Measurements from ENCODE around the gene CBL. TPM values are rescaled to one million over a fixed set of nuclear protein-coding genes. Genes with fewer than 3 reads are reported as not detected.

The CBL gene
- total and polyA plus RNA-seq, 2 experiments from 2014 or later: 31.6 to 67.6 TPM

GRCh38 chr11:119282495-119282894 lies 76.4 kb downstream of the CBL start:
- Histone ChIP-seq H3K9me2 (ENCODE audit: insufficient read depth) (no peaks in the 10 kb centered on the region), H3K27me3 (ENCODE audit: insufficient read depth) (no peaks in the 10 kb centered on the region), H3K79me2 (replicated peaks; ENCODE audit: insufficient read depth) (no peaks in the 10 kb centered on the region; the same call in none of the 2 replicates), H3K4me3 (no peak overlapping the region), H3K36me3 (ENCODE audit: insufficient read depth) (peaks cover 44% of the 10 kb centered on the region), H4K20me1 (replicated peaks; ENCODE audit: insufficient read depth) (peaks cover 11% of the 10 kb centered on the region), H3K4me2 (no peak overlapping the region), H3F3A (replicated peaks; ENCODE audit: low read depth) (0 out of 2 replicates have a peak, but pooled peaks cover 3% of the 10 kb centered on the region), H3K27ac (ENCODE audit: low read depth) (no peak overlapping the region), H2AFZ (no peak overlapping the region), H3K4me1 (ENCODE audit: insufficient read depth) (no peaks in the 10 kb centered on the region)
- Mint-ChIP-seq H3K36me3 (ENCODE audit: low read depth) (peaks cover 53% of the 10 kb centered on the region), H3K4me3 (no peak overlapping the region), H3K27ac (no peak overlapping the region), H3K9me3 (no peaks in the 10 kb centered on the region; the same call in 2 of the 3 replicates), H3K27me3 (ENCODE audit: insufficient read depth, low read depth, poor library complexity) (peaks cover 5% of the 10 kb centered on the region), H3K4me1 (no peaks in the 10 kb centered on the region)
- no peak for ATAC-seq
- DNase-seq (ENCODE audit: low spot score): no peak
- no peak for TF ChIP-seq CTCF (conservative IDR thresholded peaks at IDR 0.05; ENCODE audit: low read depth in 2 of 2)
- TF ChIP-seq REST (IDR thresholded peaks at IDR 0.05; ENCODE audit: unreplicated experiment): no peak
- no peak for TF ChIP-seq ZNF114 (CRISPR knock-in tag; IDR thresholded peaks at IDR 0.05)
- no peak for TF ChIP-seq JUNB (IDR thresholded peaks at IDR 0.05; ENCODE audit: unreplicated experiment)
- TF ChIP-seq ZNF331 (CRISPR knock-in tag; IDR thresholded peaks at IDR 0.05; ENCODE audit: low read depth): no peak
- no peak for TF ChIP-seq CREB1 (CRISPR knock-in tag; IDR thresholded peaks at IDR 0.05; ENCODE audit: low read depth)
- no peak for TF ChIP-seq EZH2phosphoT487 (IDR thresholded peaks at IDR 0.05; ENCODE audit: unreplicated experiment)
- TF ChIP-seq ZNF462 (CRISPR knock-in tag; IDR thresholded peaks at IDR 0.05): no peak

Data from GM23338 (cell line).